NCI-H1105 treated with DMSO at 0.1 percent for 48 hours (cell line): ENCODE measurements around the gene CILP.
"Not testable (repeated sequence)": the region's sequence is repeated elsewhere in the genome, so short reads cannot be mapped to it uniquely, and the experiment has no call there.

Experiments
- DNase-seq: peaks from one replicate; lab custom pipeline; 2025; lab: John Stamatoyannopoulos, UW

The CILP gene

GRCh38 chr15:65195548-65195923, 15.7 kb downstream of the CILP start:
- no peak for DNase-seq

- DNase-seq = no peak
These were observed 16.3 kb downstream of the CILP start for GRCh38 chr15:65194826-65195547.

- DNase-seq = no peak
These were observed 19.3 kb downstream of the CILP start for GRCh38 chr15:65192016-65192415.

DNA sequence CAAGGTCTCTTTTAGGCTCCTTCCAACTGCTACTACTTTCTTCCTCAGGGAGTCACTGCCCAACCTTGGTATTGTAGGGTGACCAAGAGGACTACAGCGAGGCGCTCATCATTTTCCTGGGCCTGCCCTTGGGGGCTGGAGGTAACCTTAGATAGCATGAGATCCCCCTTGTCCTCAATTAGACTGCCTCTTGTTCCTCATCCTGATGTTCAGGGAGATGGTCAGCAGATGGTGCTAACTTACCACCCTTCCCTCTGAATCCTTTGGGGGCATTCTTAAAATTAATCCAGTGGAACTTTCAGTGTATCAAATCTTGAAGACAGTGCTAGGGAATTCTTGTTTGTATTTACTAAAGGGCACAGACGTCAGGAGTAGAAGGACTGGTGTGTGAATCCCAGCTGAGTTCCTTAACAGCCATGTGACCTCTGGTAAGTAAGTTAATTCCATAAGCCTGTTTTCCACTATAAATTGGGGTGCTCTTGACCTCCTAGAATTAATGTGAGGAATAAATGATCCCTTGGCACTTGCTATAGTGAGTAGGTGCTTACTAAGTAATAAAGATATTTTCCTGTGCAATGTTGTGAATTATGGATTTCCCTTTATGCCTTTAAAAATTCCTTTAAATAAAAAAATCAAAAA, 22.1 kb downstream of the CILP start:
- DNase-seq = peak; percentile 58

DNA sequence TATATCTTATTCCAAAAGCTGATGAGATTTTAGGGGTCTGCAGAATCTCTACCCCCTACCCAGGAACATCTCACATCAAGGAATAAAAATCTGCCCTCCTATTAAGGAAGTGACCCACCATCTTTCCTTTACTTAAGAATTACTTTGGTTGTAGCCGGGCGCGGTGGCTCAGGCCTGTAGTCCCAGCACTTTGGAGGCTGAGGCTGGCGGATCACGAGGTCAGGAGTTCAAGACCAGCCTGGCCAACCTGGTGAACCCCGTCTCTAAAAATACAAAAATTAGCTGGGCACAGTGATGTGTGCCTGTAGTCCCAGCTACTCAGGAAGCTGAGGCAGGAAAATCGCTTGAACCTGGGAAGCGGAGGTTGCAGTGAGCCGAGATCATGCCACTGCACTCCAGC, 22.8 kb downstream of the CILP start:
- DNase-seq = not testable (repeated sequence)

GRCh38 chr15:65184868-65185717, 26.2 kb downstream of the CILP start, which contains the start of gene CLPX:
Gene CLPX (minus strand): TSS chr15:65185342. CDS start chr15:65185153, 189 bp downstream.
- DNase-seq = peak; percentile 96

GRCh38 chr15:65184305-65184867, 26.9 kb downstream of the CILP start:
- peak; percentile 34 for DNase-seq

DNA sequence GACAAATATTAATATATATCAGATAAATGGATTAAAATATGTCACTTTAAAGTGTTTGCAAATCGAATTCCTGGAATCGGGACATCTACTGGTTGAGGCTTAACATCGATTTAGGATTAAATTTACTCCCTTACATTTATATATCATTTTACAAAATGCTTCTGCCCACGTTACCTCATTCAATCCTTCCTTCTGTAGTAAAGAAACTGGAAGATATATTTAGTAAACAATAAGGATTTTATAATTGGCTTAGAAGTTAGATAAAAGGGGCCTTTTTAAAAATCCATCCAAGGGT, 27.5 kb downstream of the CILP start:
- no peak for DNase-seq

DNA sequence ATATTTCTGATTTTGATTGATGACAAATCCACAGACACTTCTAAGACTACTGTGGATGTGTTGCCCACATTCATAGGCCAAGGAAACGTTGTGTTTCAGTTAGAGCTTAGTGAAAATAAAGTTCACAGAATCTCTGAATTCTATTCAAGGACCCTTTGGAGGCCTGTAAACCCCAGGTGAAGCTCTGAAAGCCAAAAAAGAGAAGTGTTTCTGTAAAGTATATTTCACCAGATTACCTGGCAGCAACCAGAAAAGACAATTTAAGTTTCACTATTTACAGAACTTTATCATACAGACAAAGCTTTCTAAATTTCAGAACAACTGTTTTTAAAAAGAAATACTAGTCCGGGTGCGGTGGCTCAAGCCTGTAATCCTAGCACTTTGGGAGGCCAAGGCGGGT, 28.7 kb downstream of the CILP start:
- no peak for DNase-seq

- not testable (repeated sequence) for DNase-seq
These were observed 29.5 kb downstream of the CILP start for GRCh38 chr15:65181582-65182353.

GRCh38 chr15:65180167-65180566, 31.1 kb downstream of the CILP start:
- no peak for DNase-seq

DNA sequence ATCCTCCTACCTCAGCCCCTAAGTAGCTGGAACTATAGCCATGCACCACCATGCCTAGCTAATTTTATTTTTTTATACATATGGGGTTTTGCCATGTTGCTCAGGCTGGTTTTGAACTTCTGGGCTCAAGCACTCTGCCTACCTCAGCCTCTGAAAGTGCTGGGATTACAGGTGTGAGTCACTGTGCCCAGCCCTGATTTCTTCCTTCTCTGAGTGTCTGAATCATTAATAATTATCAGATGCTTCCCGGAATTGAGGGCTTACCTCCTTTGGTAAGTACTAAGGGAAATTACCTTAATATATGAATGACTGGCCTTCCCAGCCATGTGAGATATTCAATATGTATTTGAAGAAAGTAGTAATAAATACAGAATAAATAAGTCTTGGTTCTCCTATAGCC, 33.4 kb downstream of the CILP start:
- no peak for DNase-seq

- DNase-seq = no peak
These were observed 35.2 kb downstream of the CILP start for GRCh38 chr15:65176056-65176455.

DNA sequence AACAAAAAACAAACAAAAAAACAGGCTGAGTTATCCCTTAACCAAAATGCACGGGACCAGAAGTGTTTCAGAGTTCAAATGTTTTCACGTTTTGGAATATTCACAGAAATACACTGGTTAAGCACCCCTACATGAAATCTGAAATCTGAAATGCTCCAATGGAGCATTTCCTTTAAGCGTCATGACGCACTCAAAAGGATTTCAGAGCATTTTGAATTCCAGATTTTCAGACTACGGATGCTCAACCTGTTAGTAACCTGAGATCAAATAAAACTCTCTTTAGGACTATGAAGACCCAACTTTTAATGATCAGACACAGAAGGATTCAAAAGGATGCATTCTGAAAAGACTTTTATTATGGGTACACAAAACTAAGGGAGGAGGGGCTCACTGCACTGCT, 35.8 kb downstream of the CILP start:
- no peak for DNase-seq

DNA sequence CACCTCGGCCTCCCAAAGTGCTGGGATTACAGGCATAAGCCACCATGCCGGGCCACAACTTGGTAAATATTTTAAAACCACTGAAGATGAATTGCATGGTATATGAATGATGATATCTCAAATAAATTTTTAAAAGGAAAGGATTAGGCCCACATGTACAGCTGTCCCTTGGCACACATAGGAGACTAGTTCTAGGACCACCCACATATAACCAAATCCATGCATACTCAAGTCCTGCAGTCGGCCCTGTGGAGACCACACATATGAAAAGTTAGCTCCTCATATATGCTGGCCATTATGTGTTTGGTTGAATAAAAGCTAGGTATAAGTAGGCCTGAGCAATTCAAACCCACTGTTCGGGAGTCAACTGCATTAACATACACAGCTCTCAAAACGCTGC, 36.8 kb downstream of the CILP start:
- no peak for DNase-seq

- DNase-seq = no peak
These were observed 38.7 kb downstream of the CILP start for GRCh38 chr15:65172531-65172930.

DNA sequence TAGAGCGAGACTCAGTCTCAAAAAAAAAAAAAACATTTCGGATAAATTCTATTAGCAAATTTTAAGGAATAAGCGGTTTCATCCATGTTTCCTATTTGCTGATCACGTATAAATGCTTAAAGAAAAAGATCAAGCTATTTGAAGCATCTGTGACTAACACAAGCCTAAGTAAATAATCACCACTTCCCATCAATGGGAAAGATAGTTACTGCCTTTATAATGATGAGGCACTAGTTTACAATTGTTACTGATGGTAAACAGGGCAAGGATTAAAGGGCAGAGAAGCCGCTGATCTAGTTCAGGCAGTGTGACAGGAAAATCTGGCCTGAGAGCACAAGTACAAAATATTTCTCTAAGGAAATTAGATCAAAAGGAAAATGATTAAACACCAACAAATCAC, 39.8 kb downstream of the CILP start:
- no peak for DNase-seq

GRCh38 chr15:65165875-65166274, 45.4 kb downstream of the CILP start:
- DNase-seq = no peak

DNA sequence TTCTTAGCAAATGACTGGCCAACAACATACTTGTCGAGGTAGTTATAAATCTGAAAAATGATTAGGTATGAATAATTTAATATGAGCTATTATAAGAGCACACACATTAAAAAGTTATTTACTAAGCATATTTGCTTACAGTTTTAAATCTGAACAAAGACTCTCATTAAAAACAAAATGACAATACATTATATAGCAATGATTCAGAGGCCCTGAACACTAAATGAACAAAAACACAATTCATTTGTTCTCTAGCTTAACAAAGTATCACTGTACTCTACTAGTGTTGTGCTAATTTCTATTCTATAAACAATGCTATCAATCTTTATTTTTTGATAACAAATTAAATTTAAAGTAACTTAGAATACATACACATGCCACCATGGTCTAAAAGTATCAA, 47.1 kb downstream of the CILP start:
- no peak for DNase-seq

GRCh38 chr15:65163041-65163440, 48.2 kb downstream of the CILP start:
- no peak for DNase-seq

DNA sequence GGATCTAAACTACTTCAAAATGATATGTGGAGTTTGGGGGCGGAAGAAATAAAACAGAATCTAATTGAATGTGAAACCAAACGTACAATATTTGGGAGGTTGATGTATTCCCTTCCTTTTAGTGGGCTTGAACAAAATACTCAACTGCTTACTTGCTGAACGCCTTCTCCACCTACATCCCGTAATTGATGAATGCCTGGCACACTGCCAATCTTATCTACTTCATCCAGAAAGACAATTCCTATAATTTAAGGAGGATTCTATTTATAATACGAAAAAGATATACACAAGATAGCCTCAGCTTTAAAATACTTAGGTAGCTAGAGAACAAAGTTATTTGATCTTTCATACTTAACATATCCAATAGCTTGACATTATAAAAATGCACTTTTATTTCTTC, 54.6 kb downstream of the CILP start:
- DNase-seq = peak; percentile 13

- no peak for DNase-seq
These were observed 56.6 kb downstream of the CILP start for GRCh38 chr15:65154720-65155119.
